OCI-LY7 (cell line): ENCODE results near the gene BLMH.

Experiments
- EZH2phosphoT487 ChIP-seq: fragments of 200-600 bp; sonication (generic); IDR thresholded peaks from 2 replicates; pipeline ENCODE4 v1.6.1; 2018; ENCODE audit warnings: low read depth, borderline replicate concordance, mild to moderate bottlenecking, mixed run types, antibody characterized with exemption, low read length, moderate library complexity, mixed read lengths
- TF ChIP-seq, protein P1 (sequence below): fragments of 200-600 bp; sonication (generic); conservative IDR thresholded peaks from 2 replicates; pipeline ENCODE4 v1.5.1; 2014; ENCODE audit warnings: mild to moderate bottlenecking, antibody characterized with exemption, low read length, moderate library complexity, mixed read lengths

DNA sequence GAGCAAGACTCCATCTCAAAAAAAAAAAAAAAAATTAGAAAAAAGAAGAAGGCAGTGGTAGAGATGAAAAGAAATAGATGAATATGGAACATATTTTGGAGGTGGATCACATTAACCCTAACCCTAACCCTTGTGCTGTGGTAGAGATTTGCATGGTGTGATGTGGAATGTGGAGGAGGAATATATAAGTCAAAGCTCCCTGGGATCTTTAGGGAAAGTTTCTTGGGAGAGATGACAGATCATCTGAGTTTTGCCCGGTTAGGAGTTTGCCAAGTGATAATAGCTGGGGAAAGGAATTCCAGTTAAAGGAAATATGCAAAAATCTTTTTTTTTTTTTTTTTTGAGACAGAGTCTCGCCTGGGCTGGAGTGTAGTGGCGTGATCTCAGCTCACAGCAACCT lies 13.0 kb upstream of the BLMH start:
- TF ChIP-seq, protein P1, sequence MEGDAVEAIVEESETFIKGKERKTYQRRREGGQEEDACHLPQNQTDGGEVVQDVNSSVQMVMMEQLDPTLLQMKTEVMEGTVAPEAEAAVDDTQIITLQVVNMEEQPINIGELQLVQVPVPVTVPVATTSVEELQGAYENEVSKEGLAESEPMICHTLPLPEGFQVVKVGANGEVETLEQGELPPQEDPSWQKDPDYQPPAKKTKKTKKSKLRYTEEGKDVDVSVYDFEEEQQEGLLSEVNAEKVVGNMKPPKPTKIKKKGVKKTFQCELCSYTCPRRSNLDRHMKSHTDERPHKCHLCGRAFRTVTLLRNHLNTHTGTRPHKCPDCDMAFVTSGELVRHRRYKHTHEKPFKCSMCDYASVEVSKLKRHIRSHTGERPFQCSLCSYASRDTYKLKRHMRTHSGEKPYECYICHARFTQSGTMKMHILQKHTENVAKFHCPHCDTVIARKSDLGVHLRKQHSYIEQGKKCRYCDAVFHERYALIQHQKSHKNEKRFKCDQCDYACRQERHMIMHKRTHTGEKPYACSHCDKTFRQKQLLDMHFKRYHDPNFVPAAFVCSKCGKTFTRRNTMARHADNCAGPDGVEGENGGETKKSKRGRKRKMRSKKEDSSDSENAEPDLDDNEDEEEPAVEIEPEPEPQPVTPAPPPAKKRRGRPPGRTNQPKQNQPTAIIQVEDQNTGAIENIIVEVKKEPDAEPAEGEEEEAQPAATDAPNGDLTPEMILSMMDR = no peak
- TF ChIP-seq EZH2phosphoT487 = no peak
